Neuronal stem cell (in vitro differentiated cells): ENCODE data around the gene HSDL1.
"Not testable (repeated sequence)": the region's sequence is repeated elsewhere in the genome, so short reads cannot be mapped to it uniquely, and the experiment has no call there.

Experiments used
- DNase-seq: peaks from one replicate; pipeline ENCODE4 v3.0.0-alpha.2; 2013; ENCODE audit warnings: low spot score
- H2AFZ ChIP-seq: one replicate; pipeline ENCODE4 v1.6.1; 2013; ENCODE audit warnings: mild to moderate bottlenecking, low read length, inconsistent platforms
- H2AK5ac ChIP-seq: 2 replicates; pipeline ENCODE4 v1.6.1; 2013; ENCODE audit warnings: low read depth, mild to moderate bottlenecking, inconsistent platforms, low read length, moderate library complexity, mixed read lengths
- H2BK120ac ChIP-seq: 2 replicates; pipeline ENCODE4 v1.6.1; 2013; ENCODE audit warnings: low read depth, mild to moderate bottlenecking, inconsistent platforms, low read length, moderate library complexity, mixed read lengths
- H2BK12ac ChIP-seq: one replicate; pipeline ENCODE4 v1.6.1; 2013; ENCODE audit warnings: low read length, inconsistent platforms
- H2BK15ac ChIP-seq: 2 replicates; pipeline ENCODE4 v1.6.1; 2013; ENCODE audit warnings: mild to moderate bottlenecking, low read length, inconsistent platforms, mixed read lengths
- H2BK5ac ChIP-seq: one replicate; pipeline ENCODE4 v1.6.1; 2013; ENCODE audit warnings: inconsistent platforms, mild to moderate bottlenecking, low read length, moderate library complexity
- H3K14ac ChIP-seq: one replicate; pipeline ENCODE4 v1.6.1; 2013; ENCODE audit warnings: low read length, inconsistent platforms
- H3K18ac ChIP-seq: 2 replicates; pipeline ENCODE4 v1.6.1; 2013; ENCODE audit warnings: low read length, inconsistent platforms
- H3K23ac ChIP-seq: 2 replicates; pipeline ENCODE4 v1.6.1; 2013; ENCODE audit warnings: low read depth, mild to moderate bottlenecking, mixed read lengths, low read length, inconsistent platforms; ENCODE audit not compliant: poor library complexity
- H3K27ac ChIP-seq: replicated peaks from 3 replicates; pipeline ENCODE4 v1.5.1; 2013; ENCODE audit warnings: low read length, inconsistent platforms
- H3K27me3 ChIP-seq, 3 experiments: 2 replicates each; pipeline ENCODE4 v1.6.1; 2013; ENCODE audit warnings: low read length in 3 of 3, mild to moderate bottlenecking in 2 of 3, inconsistent platforms in 1 of 3, low read depth in 1 of 3, mixed read lengths in 1 of 3, moderate library complexity in 1 of 3; ENCODE audit not compliant: control insufficient read depth in 3 of 3, insufficient read depth in 3 of 3
- H3K36me3 ChIP-seq, 2 donors: replicated peaks in 1 of 2; 2 replicates each; pipeline ENCODE4 v1.6.1; 2013; ENCODE audit warnings: low read length in 2 of 2; ENCODE audit not compliant: control insufficient read depth in 2 of 2, insufficient read depth in 2 of 2
- H3K4ac ChIP-seq: 2 replicates; pipeline ENCODE4 v1.6.1; 2013; ENCODE audit warnings: inconsistent platforms, mild to moderate bottlenecking, low read length, moderate library complexity
- H3K4me1 ChIP-seq, 2 donors: 1 replicate in 1 of 2; 2 replicates in 1 of 2; pipeline ENCODE4 v1.6.1; 2013; ENCODE audit warnings: low read length in 2 of 2, low read depth in 1 of 2; ENCODE audit not compliant: control insufficient read depth in 2 of 2, insufficient read depth in 1 of 2
- H3K4me2 ChIP-seq: one replicate; pipeline ENCODE4 v1.6.1; 2013; ENCODE audit warnings: mild to moderate bottlenecking, low read length, inconsistent platforms; ENCODE audit not compliant: insufficient read depth, poor library complexity, severe bottlenecking
- H3K4me3 ChIP-seq, 2 donors: 2 replicates each; pipeline ENCODE4 v1.5.1; 2013; ENCODE audit warnings: low read length in 2 of 2, mild to moderate bottlenecking in 2 of 2, inconsistent platforms in 1 of 2, moderate library complexity in 1 of 2
- H3K79me1 ChIP-seq: one replicate; pipeline ENCODE4 v1.6.1; 2013; ENCODE audit warnings: low read depth, mild to moderate bottlenecking, inconsistent platforms, low read length, moderate library complexity
- H3K9ac ChIP-seq: one replicate; pipeline ENCODE4 v1.6.1; 2013; ENCODE audit warnings: mild to moderate bottlenecking, low read depth, low read length, inconsistent platforms; ENCODE audit not compliant: poor library complexity
- H3K9me3 ChIP-seq, 2 donors: replicated peaks in 1 of 2; 2 replicates each; pipeline versions ENCODE3 to v1.6.1; 2013; ENCODE audit warnings: low read length in 2 of 2, mild to moderate bottlenecking in 2 of 2, inconsistent platforms in 1 of 2, low read depth in 1 of 2, mixed read lengths in 1 of 2, moderate library complexity in 1 of 2; ENCODE audit not compliant: control insufficient read depth in 2 of 2, insufficient read depth in 1 of 2
- H4K8ac ChIP-seq: one replicate; pipeline ENCODE4 v1.6.1; 2013; ENCODE audit warnings: low read depth, mild to moderate bottlenecking, inconsistent platforms, low read length, moderate library complexity
- H4K91ac ChIP-seq: one replicate; pipeline ENCODE4 v1.6.1; 2013; ENCODE audit warnings: low read length, low read depth, mild to moderate bottlenecking, inconsistent platforms; ENCODE audit not compliant: poor library complexity
- WGBS, 2 donors: extraction: QIAGEN DNeasy Blood & Tissue Kit; methylation state at CpG; one replicate each; pipeline ENCODE4 v1.1.7; 2013; ENCODE audit warnings: missing lambda C conversion rate in 2 of 2, mixed read lengths in 1 of 2; ENCODE audit not compliant: insufficient read length in 2 of 2, insufficient replicate concordance in 1 of 2; ENCODE audit errors: extremely low coverage in 2 of 2; 5-methylcytosine and 5-hydroxymethylcytosine counted together

Gene HSDL1

GRCh38 chr16:84120023-84120422, 25.0 kb downstream of the HSDL1 start:
- peak overlapping the region; percentile 81 for H3K23ac ChIP-seq
- no peak overlapping the region for H3K4ac ChIP-seq
- H3K9ac ChIP-seq, result no peak overlapping the region
- no peak overlapping the region for H2AK5ac ChIP-seq
- peaks cover 12 to 41% of the 10 kb centered on the region in 2 donors for H3K36me3 ChIP-seq
- H4K8ac ChIP-seq, result no peak overlapping the region
- no peak overlapping the region for H2BK120ac ChIP-seq
- no peak overlapping the region for H3K4me2 ChIP-seq
- WGBS, 2 donors, result no CpG with 5 or more reads among the region's 5 CpGs
- no peak overlapping the region for H3K18ac ChIP-seq
- no peak overlapping the region for H2BK5ac ChIP-seq
- H4K91ac ChIP-seq, result no peak overlapping the region
- H2BK15ac ChIP-seq, result no peak overlapping the region
- H3K9me3 ChIP-seq, result no peaks in the 10 kb centered on the region
- H3K27ac ChIP-seq, result no peak overlapping the region
- no peaks in the 10 kb centered on the region for H3K79me1 ChIP-seq
- no peak overlapping the region for H3K14ac ChIP-seq
- no peak overlapping the region for H3K4me3 ChIP-seq
- no peak overlapping the region for H2AFZ ChIP-seq
- H3K4me1 ChIP-seq, result peaks cover 5 to 7% of the 10 kb centered on the region in 2 donors
- H3K27me3 ChIP-seq, result no peaks in the 10 kb centered on the region
- no peak for DNase-seq
- H2BK12ac ChIP-seq, result no peak overlapping the region

GRCh38 chr16:84119368-84119767, 25.6 kb downstream of the HSDL1 start:
- no peak overlapping the region for H3K9ac ChIP-seq
- H3K9me3 ChIP-seq, result no peaks in the 10 kb centered on the region
- no peak overlapping the region for H3K4me2 ChIP-seq
- H4K8ac ChIP-seq, result no peak overlapping the region
- H3K23ac ChIP-seq, result no peak overlapping the region
- H3K4me3 ChIP-seq, result no peak overlapping the region
- no peaks in the 10 kb centered on the region for H3K79me1 ChIP-seq
- no peak overlapping the region for H2AFZ ChIP-seq
- H2BK5ac ChIP-seq, result no peak overlapping the region
- peaks cover 11 to 37% of the 10 kb centered on the region in 2 donors for H3K36me3 ChIP-seq
- H3K4me1 ChIP-seq, result peaks cover 5 to 7% of the 10 kb centered on the region in 2 donors
- no CpG with 5 or more reads among the region's 13 CpGs for WGBS, 2 donors
- no peak overlapping the region for H3K27ac ChIP-seq
- H2AK5ac ChIP-seq, result no peak overlapping the region
- DNase-seq, result no peak
- H3K27me3 ChIP-seq, result no peaks in the 10 kb centered on the region
- no peak overlapping the region for H4K91ac ChIP-seq
- H2BK15ac ChIP-seq, result no peak overlapping the region
- H3K18ac ChIP-seq, result no peak overlapping the region
- no peak overlapping the region for H2BK120ac ChIP-seq
- no peak overlapping the region for H3K4ac ChIP-seq
- no peak overlapping the region for H2BK12ac ChIP-seq
- H3K14ac ChIP-seq, result no peak overlapping the region

DNA sequence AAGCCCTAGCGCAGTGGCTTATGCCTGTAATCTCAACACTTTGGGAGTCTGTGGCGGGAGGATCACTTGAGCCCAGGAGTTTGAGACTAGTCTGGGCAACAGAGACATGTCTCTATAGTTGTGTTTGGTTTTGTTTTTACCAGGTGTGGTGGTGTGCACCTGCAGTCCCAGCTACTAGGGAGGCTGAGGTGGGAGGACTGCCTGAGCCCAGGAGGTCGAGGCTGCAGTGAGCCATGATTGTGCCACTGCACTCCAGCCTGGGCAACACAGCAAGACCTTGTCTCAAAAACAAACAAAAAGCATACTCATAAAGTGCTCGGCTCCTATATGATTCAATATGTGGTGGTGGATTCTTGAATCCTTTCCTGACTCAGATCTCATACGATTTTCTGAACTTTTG, 26.7 kb downstream of the HSDL1 start:
- not testable (repeated sequence) for H3K4ac ChIP-seq, H3K4me2 ChIP-seq, H4K91ac ChIP-seq, H3K79me1 ChIP-seq, H3K9me3 ChIP-seq, DNase-seq, H4K8ac ChIP-seq, H3K23ac ChIP-seq, H3K14ac ChIP-seq, H3K27ac ChIP-seq, H2BK15ac ChIP-seq, H3K4me1 ChIP-seq, H2AK5ac ChIP-seq, H2AFZ ChIP-seq, H3K27me3 ChIP-seq, H3K4me3 ChIP-seq, H3K9ac ChIP-seq, H2BK120ac ChIP-seq, H2BK5ac ChIP-seq, H2BK12ac ChIP-seq, H3K18ac ChIP-seq
- H3K36me3 ChIP-seq, result peaks cover 9 to 27% of the 10 kb centered on the region in 2 donors
- WGBS, 2 donors, result no CpG with 5 or more reads among the region's 5 CpGs

DNA sequence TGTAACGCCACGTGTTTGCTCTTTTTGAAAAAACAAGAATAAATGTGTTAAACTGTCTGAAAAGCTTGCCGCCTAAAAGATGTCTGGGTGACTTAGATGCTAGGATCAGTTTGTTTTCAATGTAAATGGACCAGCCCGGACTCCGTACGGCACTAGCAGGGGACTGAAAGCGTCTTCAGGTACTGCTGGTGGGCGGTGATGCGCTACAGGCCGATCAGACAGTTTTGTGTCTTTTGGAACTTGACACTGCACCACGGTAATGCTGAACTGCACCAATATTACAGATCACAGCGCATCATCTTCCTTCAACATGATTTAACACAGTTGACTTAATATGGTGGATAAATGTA, 27.5 kb downstream of the HSDL1 start:
- H3K4me3 ChIP-seq, result peak overlapping the region; percentile 82 to 94
- H2BK120ac ChIP-seq, result no peak overlapping the region
- H2BK12ac ChIP-seq, result no peak overlapping the region
- no CpG with 5 or more reads among the region's 12 CpGs for WGBS, 2 donors
- no peak overlapping the region for H3K27ac ChIP-seq
- H3K4me2 ChIP-seq, result peak overlapping the region; percentile 84
- no peak overlapping the region for H3K14ac ChIP-seq
- peak overlapping the region; percentile 78 for H2AK5ac ChIP-seq
- peak; percentile 20 for DNase-seq
- no peak overlapping the region for H4K91ac ChIP-seq
- H3K4ac ChIP-seq, result no peak overlapping the region
- peak overlapping the region; percentile 94 for H3K23ac ChIP-seq
- no peak overlapping the region for H4K8ac ChIP-seq
- peak overlapping the region; percentile 92 for H2AFZ ChIP-seq
- H2BK15ac ChIP-seq, result no peak overlapping the region
- H3K36me3 ChIP-seq, result peaks cover 3 to 18% of the 10 kb centered on the region in 2 donors
- no peaks in the 10 kb centered on the region for H3K9me3 ChIP-seq
- H3K18ac ChIP-seq, result peak overlapping the region; percentile 94
- H3K9ac ChIP-seq, result peak overlapping the region; percentile 94
- peaks cover 5 to 7% of the 10 kb centered on the region in 2 donors for H3K4me1 ChIP-seq
- H2BK5ac ChIP-seq, result no peak overlapping the region
- no peaks in the 10 kb centered on the region for H3K27me3 ChIP-seq
- no peaks in the 10 kb centered on the region for H3K79me1 ChIP-seq
